MM.1S (cell line): ENCODE results near the gene EML1.

Source experiments
- EZH2phosphoT487 ChIP-seq: fragments of 300-600 bp; sonication (generic); IDR thresholded peaks from 2 replicates; pipeline ENCODE4 v1.6.1; 2018; ENCODE audit warnings: antibody characterized with exemption, low read length
- TF ChIP-seq, protein P1 (sequence below): fragments of 300-600 bp; sonication (generic); IDR thresholded peaks from 2 replicates; pipeline ENCODE4 v1.5.1; 2016; ENCODE audit warnings: antibody characterized with exemption, low read length, mixed read lengths

DNA sequence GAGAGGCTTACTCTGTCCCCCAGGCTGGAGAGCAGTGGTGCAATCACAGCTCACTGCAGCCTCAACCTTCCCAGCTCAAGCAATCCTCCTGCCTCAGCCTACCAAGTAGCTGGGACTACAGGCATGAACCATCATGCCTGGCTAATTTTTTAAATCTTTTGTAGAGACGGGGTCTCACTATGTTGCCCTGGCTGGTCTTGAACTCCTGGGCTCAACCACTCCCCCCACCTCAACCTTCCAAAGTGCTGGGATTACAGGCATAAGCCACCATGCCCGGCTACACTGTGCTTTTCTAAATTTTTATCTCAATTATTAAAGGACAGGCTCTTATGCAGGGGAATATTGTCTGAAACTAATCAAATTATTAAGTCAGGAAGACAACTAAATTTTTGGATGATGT is 44.6 kb downstream of the EML1 start:
- TF ChIP-seq, protein P1, sequence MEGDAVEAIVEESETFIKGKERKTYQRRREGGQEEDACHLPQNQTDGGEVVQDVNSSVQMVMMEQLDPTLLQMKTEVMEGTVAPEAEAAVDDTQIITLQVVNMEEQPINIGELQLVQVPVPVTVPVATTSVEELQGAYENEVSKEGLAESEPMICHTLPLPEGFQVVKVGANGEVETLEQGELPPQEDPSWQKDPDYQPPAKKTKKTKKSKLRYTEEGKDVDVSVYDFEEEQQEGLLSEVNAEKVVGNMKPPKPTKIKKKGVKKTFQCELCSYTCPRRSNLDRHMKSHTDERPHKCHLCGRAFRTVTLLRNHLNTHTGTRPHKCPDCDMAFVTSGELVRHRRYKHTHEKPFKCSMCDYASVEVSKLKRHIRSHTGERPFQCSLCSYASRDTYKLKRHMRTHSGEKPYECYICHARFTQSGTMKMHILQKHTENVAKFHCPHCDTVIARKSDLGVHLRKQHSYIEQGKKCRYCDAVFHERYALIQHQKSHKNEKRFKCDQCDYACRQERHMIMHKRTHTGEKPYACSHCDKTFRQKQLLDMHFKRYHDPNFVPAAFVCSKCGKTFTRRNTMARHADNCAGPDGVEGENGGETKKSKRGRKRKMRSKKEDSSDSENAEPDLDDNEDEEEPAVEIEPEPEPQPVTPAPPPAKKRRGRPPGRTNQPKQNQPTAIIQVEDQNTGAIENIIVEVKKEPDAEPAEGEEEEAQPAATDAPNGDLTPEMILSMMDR: no peak
- no peak for TF ChIP-seq EZH2phosphoT487
